ENCODE measurements around the gene GDNF. TPM values are rescaled to one million over a fixed set of nuclear protein-coding genes. Genes with fewer than 3 reads are reported as not detected.
"Not testable (repeated sequence)": the region's sequence is repeated elsewhere in the genome, so short reads cannot be mapped to it uniquely, and the experiment has no call there.

Gene GDNF
- total RNA-seq, 1 donor from 2014 or later = not detected

DNA sequence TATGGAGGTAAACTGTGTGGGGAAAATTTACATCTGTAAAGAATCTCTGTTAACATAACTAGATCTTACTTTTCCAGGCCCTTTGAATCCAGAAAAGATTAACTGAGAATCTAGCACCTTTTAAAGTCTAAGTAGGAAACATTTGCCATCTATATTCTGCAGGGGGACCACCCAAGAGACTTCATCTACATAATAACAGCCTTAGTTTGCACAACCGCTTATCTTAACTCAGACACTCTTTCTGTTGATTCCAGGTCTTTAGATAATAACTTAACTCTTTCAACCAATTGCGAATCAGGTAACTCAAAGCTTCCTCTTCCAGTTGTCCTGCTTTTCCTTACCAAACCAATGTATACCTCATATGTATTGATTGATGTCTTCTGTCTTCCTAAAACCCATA is 53.4 kb downstream of the GDNF start:
- no peak for DNase-seq (ENCODE audit: low spot score)

GRCh38 chr5:37781409-37781808 is 58.4 kb downstream of the GDNF start:
- not testable (repeated sequence) for DNase-seq (ENCODE audit: low spot score)

DNA sequence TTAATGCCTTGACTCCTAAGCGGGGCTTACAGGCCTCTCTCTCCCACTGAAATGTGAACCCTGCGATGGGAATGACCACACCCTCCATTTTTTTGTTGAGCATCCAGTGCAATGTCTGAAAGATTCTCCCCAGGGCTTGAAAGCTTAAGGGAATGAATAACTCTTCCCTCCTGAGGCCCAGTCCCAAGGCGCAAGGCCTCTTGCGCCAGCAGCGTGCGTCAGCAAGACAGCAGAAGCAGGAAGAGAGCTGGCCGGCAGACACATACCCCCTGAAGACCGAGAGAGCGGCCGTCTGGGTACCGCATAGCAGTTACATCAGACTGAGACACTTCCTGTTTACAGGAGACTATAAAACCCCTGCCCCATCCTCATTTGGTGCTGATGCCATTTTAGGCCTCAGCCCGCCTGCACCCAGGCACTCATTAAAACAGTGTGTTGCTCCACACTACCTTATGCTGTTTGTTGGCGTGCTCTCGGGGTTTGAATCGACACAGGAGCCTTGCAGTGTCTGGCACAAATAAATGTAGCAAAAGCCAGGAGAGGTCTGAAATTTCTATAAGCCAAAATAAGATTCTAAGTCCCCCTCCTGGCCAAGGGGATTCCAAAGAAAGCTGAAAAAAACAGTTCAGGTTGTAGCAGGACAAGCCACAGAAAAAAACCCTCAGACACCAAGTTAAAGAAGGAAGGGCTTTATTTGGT is 62.3 kb downstream of the GDNF start:
- no peak for DNase-seq (ENCODE audit: low spot score)

GRCh38 chr5:37776826-37777225 is 63.0 kb downstream of the GDNF start:
- DNase-seq (ENCODE audit: low spot score) = no peak

DNA sequence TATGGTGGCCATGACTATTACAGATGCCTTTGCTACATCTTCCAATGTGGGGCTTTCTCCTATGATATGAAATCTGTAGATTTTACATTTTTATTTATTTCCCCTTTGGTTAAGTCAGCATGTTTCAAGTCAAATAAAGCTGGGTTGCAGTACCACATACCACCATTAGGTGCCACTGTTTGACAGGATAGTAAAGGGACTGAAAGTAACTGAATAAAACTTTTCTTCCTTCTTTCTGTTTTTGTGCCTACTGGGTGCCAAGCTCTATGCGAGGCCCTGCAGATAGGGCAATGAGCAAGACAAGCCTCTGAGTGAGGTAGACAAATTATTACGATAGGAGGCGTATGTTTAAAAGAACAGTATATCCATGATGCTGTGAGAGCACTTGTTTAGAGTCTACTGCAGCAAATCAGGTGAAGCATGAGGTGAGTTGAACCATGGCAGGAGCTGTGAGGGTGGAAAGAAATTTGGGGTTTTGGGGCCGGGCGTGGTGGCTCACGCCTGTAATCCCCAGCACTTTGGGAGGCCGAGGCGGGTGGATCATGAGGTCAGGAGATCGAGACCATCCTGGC is 64.8 kb downstream of the GDNF start:
- no peak for DNase-seq (ENCODE audit: low spot score)

- DNase-seq (ENCODE audit: low spot score) = no peak
Observed at GRCh38 chr5:37773809-37774208, 66.0 kb downstream of the GDNF start.

GRCh38 chr5:37772255-37772654 is 67.6 kb downstream of the GDNF start:
- no peak for DNase-seq (ENCODE audit: low spot score)

DNA sequence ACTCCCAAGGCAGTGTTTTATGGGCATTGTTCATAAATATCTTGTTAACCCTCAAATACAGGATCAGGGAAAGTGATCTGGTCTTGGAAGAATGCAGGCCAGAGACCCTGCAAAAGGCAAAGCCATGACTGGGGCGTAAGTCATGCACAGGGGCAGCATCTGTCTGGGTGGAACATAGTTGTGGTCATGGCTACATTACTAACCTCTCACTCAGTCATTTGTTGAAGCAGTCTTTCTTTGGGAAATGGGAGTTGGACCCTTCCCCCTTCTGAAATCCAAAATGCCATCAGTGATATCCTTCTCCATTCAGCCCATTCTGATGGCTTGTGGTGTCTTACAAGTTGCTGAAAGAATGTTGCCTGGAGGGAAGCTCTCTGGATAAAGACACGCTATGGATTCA is 68.1 kb downstream of the GDNF start:
- DNase-seq (ENCODE audit: low spot score) = no peak

GRCh38 chr5:37771203-37771611 is 68.6 kb downstream of the GDNF start:
- DNase-seq (ENCODE audit: low spot score) = no peak

GRCh38 chr5:37770786-37771185 is 69.1 kb downstream of the GDNF start:
- DNase-seq (ENCODE audit: low spot score) = no peak

DNA sequence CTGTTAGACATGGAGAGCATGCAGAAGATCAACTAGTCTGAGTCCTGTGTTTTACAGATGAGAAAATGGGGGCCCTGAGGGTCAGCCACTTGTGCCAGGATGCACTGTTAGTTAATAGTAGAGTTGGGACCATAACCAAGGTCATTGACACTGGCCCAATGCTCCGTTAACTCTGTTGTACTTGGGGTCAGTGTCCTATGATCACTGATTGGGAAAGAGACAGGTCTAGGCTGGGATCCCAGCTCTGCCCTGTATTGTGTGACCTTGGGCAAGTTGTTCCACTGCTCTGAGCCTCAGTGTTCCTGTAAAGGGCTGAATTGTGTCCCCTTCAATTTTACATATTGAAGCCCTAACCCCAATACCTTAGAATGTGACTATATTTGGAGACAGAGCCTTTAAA is 70.0 kb downstream of the GDNF start:
- DNase-seq (ENCODE audit: low spot score) = no peak

- no peak for DNase-seq (ENCODE audit: low spot score)
Observed at GRCh38 chr5:37769108-37769507, 70.7 kb downstream of the GDNF start.

GRCh38 chr5:37768371-37768770 is 71.5 kb downstream of the GDNF start:
- DNase-seq (ENCODE audit: low spot score) = no peak

- DNase-seq (ENCODE audit: low spot score) = no peak
Observed at GRCh38 chr5:37767961-37768360, 71.9 kb downstream of the GDNF start.

- no peak for DNase-seq (ENCODE audit: low spot score)
Observed at GRCh38 chr5:37767251-37767650, 72.6 kb downstream of the GDNF start.

Measured in ureter (tissue), 1 donor.